ENCODE data around the gene STK4. TPM values are rescaled to one million over a fixed set of nuclear protein-coding genes. Genes with fewer than 3 reads are reported as not detected.

The STK4 gene
- total RNA-seq, 1 experiment from 2014 or later: 43.0 TPM

GRCh38 chr20:45083127-45083526, 116.8 kb downstream of the STK4 start:
- TF ChIP-seq, protein P1, sequence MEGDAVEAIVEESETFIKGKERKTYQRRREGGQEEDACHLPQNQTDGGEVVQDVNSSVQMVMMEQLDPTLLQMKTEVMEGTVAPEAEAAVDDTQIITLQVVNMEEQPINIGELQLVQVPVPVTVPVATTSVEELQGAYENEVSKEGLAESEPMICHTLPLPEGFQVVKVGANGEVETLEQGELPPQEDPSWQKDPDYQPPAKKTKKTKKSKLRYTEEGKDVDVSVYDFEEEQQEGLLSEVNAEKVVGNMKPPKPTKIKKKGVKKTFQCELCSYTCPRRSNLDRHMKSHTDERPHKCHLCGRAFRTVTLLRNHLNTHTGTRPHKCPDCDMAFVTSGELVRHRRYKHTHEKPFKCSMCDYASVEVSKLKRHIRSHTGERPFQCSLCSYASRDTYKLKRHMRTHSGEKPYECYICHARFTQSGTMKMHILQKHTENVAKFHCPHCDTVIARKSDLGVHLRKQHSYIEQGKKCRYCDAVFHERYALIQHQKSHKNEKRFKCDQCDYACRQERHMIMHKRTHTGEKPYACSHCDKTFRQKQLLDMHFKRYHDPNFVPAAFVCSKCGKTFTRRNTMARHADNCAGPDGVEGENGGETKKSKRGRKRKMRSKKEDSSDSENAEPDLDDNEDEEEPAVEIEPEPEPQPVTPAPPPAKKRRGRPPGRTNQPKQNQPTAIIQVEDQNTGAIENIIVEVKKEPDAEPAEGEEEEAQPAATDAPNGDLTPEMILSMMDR (conservative IDR thresholded peaks at IDR 0.05): no peak
- Histone ChIP-seq H4K8ac (replicated peaks; ENCODE audit: insufficient read length, low read depth, low read length) (no peak overlapping the region), H3K27ac (ENCODE audit: insufficient read length, low read depth, low read length) (no peak overlapping the region), H3K9me3 (ENCODE audit: control insufficient read depth, low read depth, low read length) (peaks cover 6% of the 10 kb centered on the region), H3K9ac (ENCODE audit: extremely low read depth, insufficient read length, low read length) (no peak overlapping the region), H2BK12ac (ENCODE audit: insufficient read length, low read depth, low read length) (no peak overlapping the region), H3K4me1 (ENCODE audit: insufficient read depth, low read length) (no peaks in the 10 kb centered on the region), H2BK15ac (ENCODE audit: low read depth, low read length) (no peak overlapping the region), H2BK120ac (ENCODE audit: low read depth, low read length, poor library complexity, severe bottlenecking) (no peak overlapping the region), H3K23ac (ENCODE audit: insufficient read length, low read depth, low read length) (no peak overlapping the region), H2AFZ (ENCODE audit: low read length) (no peak overlapping the region), H2BK5ac (ENCODE audit: insufficient read length, low read length) (no peak overlapping the region), H3K4ac (ENCODE audit: low read depth, low read length) (no peak overlapping the region), H2AK5ac (ENCODE audit: insufficient read length, low read length) (no peak overlapping the region), H3K79me2 (ENCODE audit: insufficient read depth, low read length) (no peaks in the 10 kb centered on the region), H3K27me3 (ENCODE audit: insufficient read depth, low read length) (no peaks in the 10 kb centered on the region), H4K5ac (ENCODE audit: insufficient read length, low read depth, low read length) (no peak overlapping the region), H3K79me1 (ENCODE audit: insufficient read depth, low read depth, low read length, poor library complexity, severe bottlenecking) (no peaks in the 10 kb centered on the region), H4K20me1 (ENCODE audit: control insufficient read depth, insufficient read depth, insufficient read length) (no peaks in the 10 kb centered on the region), H3K4me2 (ENCODE audit: insufficient read depth, insufficient read length, low read length) (no peak overlapping the region), H3K18ac (ENCODE audit: insufficient read length, low read depth, low read length) (no peak overlapping the region), H2BK20ac (ENCODE audit: low read depth, low read length, poor library complexity, severe bottlenecking) (no peak overlapping the region), H3K56ac (ENCODE audit: insufficient read length, low read depth, low read length) (no peak overlapping the region), H3K14ac (ENCODE audit: insufficient read depth, low read length) (no peak overlapping the region), H3K23me2 (ENCODE audit: insufficient read length, low read depth, low read length, poor library complexity, severe bottlenecking) (no peaks in the 10 kb centered on the region), H3T11ph (ENCODE audit: low read length) (no peak overlapping the region), H4K91ac (ENCODE audit: insufficient read length, low read depth, low read length) (no peak overlapping the region)
- H3K4me3 Mint-ChIP-seq: no peak overlapping the region
- H3K4me1 Mint-ChIP-seq: peaks cover 5 to 8% of the 10 kb centered on the region in 2 experiments
- H3K9me3 Mint-ChIP-seq: peaks cover 5 to 10% of the 10 kb centered on the region in 2 experiments; a peak in 4 of 5 replicates
- peaks cover 20 to 46% (median 30%) of the 10 kb centered on the region in 3 experiments for H3K36me3 Mint-ChIP-seq (ENCODE audit: insufficient read depth in 1 of 3, low read depth in 3 of 3)
- H3K27ac Mint-ChIP-seq: no peak overlapping the region
- no peak for DNase-seq
- H3K27me3 Mint-ChIP-seq (ENCODE audit: low read depth): no peaks in the 10 kb centered on the region
- no CpG with 5 or more reads among the region's 1 CpG for WGBS (ENCODE audit: extremely low coverage, insufficient read length, low lambda C conversion rate)

All from H9 (cell line).